ENCODE data around the gene CCDC33.

CCDC33 gene

GRCh38 chr15:74245342-74245931 is 9.3 kb downstream of the CCDC33 start:
- no peak overlapping the region for H2AFZ ChIP-seq (ENCODE audit: insufficient read depth, low read length, poor library complexity)
- no peak overlapping the region for H4K12ac ChIP-seq (ENCODE audit: low read depth, low read length)
- peaks cover 7% of the 10 kb centered on the region in 2 experiments for H3K4me1 ChIP-seq (ENCODE audit: control insufficient read depth in 1 of 2, insufficient read depth in 2 of 2, low read length in 2 of 2)
- no peak overlapping the region for H2BK12ac ChIP-seq (ENCODE audit: low read length)
- H3K36me3 ChIP-seq (ENCODE audit: control insufficient read depth in 1 of 2, insufficient read depth in 2 of 2, low read length in 2 of 2), result no peaks in the 10 kb centered on the region
- peaks cover 10% of the 10 kb centered on the region for H3K27me3 ChIP-seq (ENCODE audit: insufficient read depth, low read length)
- H2BK120ac ChIP-seq (ENCODE audit: insufficient read depth, low read length, poor library complexity), result no peak overlapping the region
- no peak overlapping the region for H2BK5ac ChIP-seq (ENCODE audit: low read depth, low read length, poor library complexity)
- no peak overlapping the region for H3K4me2 ChIP-seq (ENCODE audit: low read length)
- H4K8ac ChIP-seq (ENCODE audit: low read depth, low read length), result no peak overlapping the region
- no peaks in the 10 kb centered on the region for H3K79me2 ChIP-seq (ENCODE audit: control insufficient read depth, insufficient read depth, low read length, poor library complexity)
- H3K9ac ChIP-seq (ENCODE audit: low read length), result no peak overlapping the region
- H4K91ac ChIP-seq (ENCODE audit: low read depth, low read length), result no peak overlapping the region
- no peak overlapping the region for H3K4ac ChIP-seq (ENCODE audit: low read depth, low read length)
- H3K23ac ChIP-seq (ENCODE audit: low read length), result no peak overlapping the region
- no peak overlapping the region for H3K18ac ChIP-seq (ENCODE audit: low read length)
- H2AK5ac ChIP-seq (ENCODE audit: low read length), result no peak overlapping the region
- H3K4me3 ChIP-seq (ENCODE audit: low read depth, low read length), result no peak overlapping the region
- no CpG with 5 or more reads among the region's 36 CpGs for WGBS (ENCODE audit: extremely low coverage, insufficient coverage, insufficient read length)
- DNase-seq, result no peak
- H3K14ac ChIP-seq (ENCODE audit: low read length), result no peak overlapping the region
- no peak overlapping the region for H3K27ac ChIP-seq (ENCODE audit: low read depth, low read length)
- H3K9me3 ChIP-seq (ENCODE audit: insufficient read depth, low read depth, low read length), result peaks cover 3% of the 10 kb centered on the region
- H3K79me1 ChIP-seq (ENCODE audit: low read length), result no peaks in the 10 kb centered on the region

GRCh38 chr15:74250266-74250665 is 14.1 kb downstream of the CCDC33 start:
- H4K12ac ChIP-seq (ENCODE audit: low read depth, low read length), result no peak overlapping the region

GRCh38 chr15:74251131-74251811 is 15.1 kb downstream of the CCDC33 start:
- H3K27ac ChIP-seq (ENCODE audit: low read depth, low read length), result no peak overlapping the region
- H3K9ac ChIP-seq (ENCODE audit: low read length), result no peak overlapping the region
- H3K4me2 ChIP-seq (ENCODE audit: low read length), result no peak overlapping the region
- no peak overlapping the region for H2AFZ ChIP-seq (ENCODE audit: insufficient read depth, low read length, poor library complexity)
- no peak overlapping the region for H2BK12ac ChIP-seq (ENCODE audit: low read length)
- no CpG with 5 or more reads among the region's 5 CpGs for WGBS (ENCODE audit: extremely low coverage, insufficient coverage, insufficient read length)
- H3K14ac ChIP-seq (ENCODE audit: low read length), result no peak overlapping the region
- H4K91ac ChIP-seq (ENCODE audit: low read depth, low read length), result no peak overlapping the region
- H2BK120ac ChIP-seq (ENCODE audit: insufficient read depth, low read length, poor library complexity), result no peak overlapping the region
- H2AK5ac ChIP-seq (ENCODE audit: low read length), result no peak overlapping the region
- H3K79me1 ChIP-seq (ENCODE audit: low read length), result no peaks in the 10 kb centered on the region
- no peak overlapping the region for H4K8ac ChIP-seq (ENCODE audit: low read depth, low read length)
- H3K9me3 ChIP-seq (ENCODE audit: insufficient read depth, low read depth, low read length), result peaks cover 2% of the 10 kb centered on the region
- no peak for DNase-seq
- no peaks in the 10 kb centered on the region for H3K27me3 ChIP-seq (ENCODE audit: insufficient read depth, low read length)
- no peaks in the 10 kb centered on the region for H3K79me2 ChIP-seq (ENCODE audit: control insufficient read depth, insufficient read depth, low read length, poor library complexity)
- no peak overlapping the region for H2BK5ac ChIP-seq (ENCODE audit: low read depth, low read length, poor library complexity)
- no peak overlapping the region for H3K23ac ChIP-seq (ENCODE audit: low read length)
- H3K4ac ChIP-seq (ENCODE audit: low read depth, low read length), result no peak overlapping the region
- no peak overlapping the region for H3K4me3 ChIP-seq (ENCODE audit: low read depth, low read length)
- no peaks in the 10 kb centered on the region for H3K36me3 ChIP-seq (ENCODE audit: control insufficient read depth in 1 of 2, insufficient read depth in 2 of 2, low read length in 2 of 2)
- no peak overlapping the region for H4K12ac ChIP-seq (ENCODE audit: low read depth, low read length)
- H3K18ac ChIP-seq (ENCODE audit: low read length), result no peak overlapping the region
- no peaks in the 10 kb centered on the region for H3K4me1 ChIP-seq (ENCODE audit: control insufficient read depth in 1 of 2, insufficient read depth in 2 of 2, low read length in 2 of 2)

More at GRCh38 chr15:74250266-74250665, 14.1 kb downstream of the CCDC33 start:
- Histone ChIP-seq H4K91ac (ENCODE audit: low read depth, low read length) (no peak overlapping the region), H3K27me3 (ENCODE audit: insufficient read depth, low read length) (peaks cover 5% of the 10 kb centered on the region), H3K4me2 (ENCODE audit: low read length) (no peak overlapping the region), H3K4ac (ENCODE audit: low read depth, low read length) (no peak overlapping the region), H2BK5ac (ENCODE audit: low read depth, low read length, poor library complexity) (no peak overlapping the region), H2AK5ac (ENCODE audit: low read length) (no peak overlapping the region), H2BK12ac (ENCODE audit: low read length) (no peak overlapping the region), H3K23ac (ENCODE audit: low read length) (no peak overlapping the region), H3K79me1 (ENCODE audit: low read length) (no peaks in the 10 kb centered on the region), H3K14ac (ENCODE audit: low read length) (no peak overlapping the region), H3K9me3 (ENCODE audit: insufficient read depth, low read depth, low read length) (peaks cover 2% of the 10 kb centered on the region), H4K8ac (ENCODE audit: low read depth, low read length) (no peak overlapping the region), H3K27ac (ENCODE audit: low read depth, low read length) (no peak overlapping the region), H3K4me1 (ENCODE audit: control insufficient read depth in 1 of 2, insufficient read depth in 2 of 2, low read length in 2 of 2) (no peaks in the 10 kb centered on the region), H3K79me2 (ENCODE audit: control insufficient read depth, insufficient read depth, low read length, poor library complexity) (no peaks in the 10 kb centered on the region), H2AFZ (ENCODE audit: insufficient read depth, low read length, poor library complexity) (no peak overlapping the region), H2BK120ac (ENCODE audit: insufficient read depth, low read length, poor library complexity) (no peak overlapping the region), H3K18ac (ENCODE audit: low read length) (no peak overlapping the region), H3K4me3 (ENCODE audit: low read depth, low read length) (no peak overlapping the region), H3K9ac (ENCODE audit: low read length) (no peak overlapping the region), H3K36me3 (ENCODE audit: control insufficient read depth in 1 of 2, insufficient read depth in 2 of 2, low read length in 2 of 2) (no peaks in the 10 kb centered on the region)
- no peak for DNase-seq
- whole genome bisulfite sequencing (ENCODE audit: extremely low coverage, insufficient coverage, insufficient read length), result no CpG with 5 or more reads among the region's 6 CpGs

GRCh38 chr15:74252291-74252690 is 16.2 kb downstream of the CCDC33 start:
- Histone ChIP-seq H3K14ac (ENCODE audit: low read length) (no peak overlapping the region), H3K4ac (ENCODE audit: low read depth, low read length) (no peak overlapping the region), H3K9ac (ENCODE audit: low read length) (no peak overlapping the region), H3K36me3 (ENCODE audit: control insufficient read depth in 1 of 2, insufficient read depth in 2 of 2, low read length in 2 of 2) (no peaks in the 10 kb centered on the region), H2AK5ac (ENCODE audit: low read length) (no peak overlapping the region), H4K91ac (ENCODE audit: low read depth, low read length) (no peak overlapping the region), H3K23ac (ENCODE audit: low read length) (no peak overlapping the region), H2BK12ac (ENCODE audit: low read length) (no peak overlapping the region), H4K12ac (ENCODE audit: low read depth, low read length) (no peak overlapping the region), H4K8ac (ENCODE audit: low read depth, low read length) (no peak overlapping the region), H2BK5ac (ENCODE audit: low read depth, low read length, poor library complexity) (no peak overlapping the region), H3K9me3 (ENCODE audit: insufficient read depth, low read depth, low read length) (peaks cover 2% of the 10 kb centered on the region), H3K4me3 (ENCODE audit: low read depth, low read length) (no peak overlapping the region), H3K18ac (ENCODE audit: low read length) (no peak overlapping the region), H3K79me2 (ENCODE audit: control insufficient read depth, insufficient read depth, low read length, poor library complexity) (no peaks in the 10 kb centered on the region), H2BK120ac (ENCODE audit: insufficient read depth, low read length, poor library complexity) (no peak overlapping the region), H2AFZ (ENCODE audit: insufficient read depth, low read length, poor library complexity) (no peak overlapping the region), H3K27me3 (ENCODE audit: insufficient read depth, low read length) (no peaks in the 10 kb centered on the region), H3K27ac (ENCODE audit: low read depth, low read length) (no peak overlapping the region), H3K79me1 (ENCODE audit: low read length) (no peaks in the 10 kb centered on the region), H3K4me2 (ENCODE audit: low read length) (no peak overlapping the region), H3K4me1 (ENCODE audit: control insufficient read depth in 1 of 2, insufficient read depth in 2 of 2, low read length in 2 of 2) (no peaks in the 10 kb centered on the region)
- DNase-seq, result no peak
- WGBS (ENCODE audit: extremely low coverage, insufficient coverage, insufficient read length), result no CpG with 5 or more reads among the region's 6 CpGs
